Measurements from ENCODE around the gene ACAD11.
"Not testable (repeated sequence)": the region's sequence is repeated elsewhere in the genome, so short reads cannot be mapped to it uniquely, and the experiment has no call there.

ACAD11 gene

DNA sequence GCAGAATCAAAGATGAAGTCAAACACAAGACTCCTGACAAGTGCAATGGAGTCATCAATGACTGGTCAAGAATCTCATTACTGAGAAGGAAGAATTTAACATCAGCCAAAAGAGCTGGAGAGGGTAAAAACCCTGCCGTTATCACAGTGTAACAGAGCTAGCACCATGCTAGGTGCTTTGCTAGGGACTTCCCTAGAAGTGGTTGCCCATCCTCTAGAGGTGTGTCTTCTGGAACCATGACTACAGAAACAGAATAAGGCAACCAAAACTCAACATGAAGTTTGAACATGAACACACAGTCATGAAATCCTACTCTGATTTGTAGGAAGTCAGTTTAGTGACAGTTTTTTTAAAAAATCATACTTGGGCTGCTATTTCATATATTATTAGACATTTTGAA lies 9.5 kb downstream of the ACAD11 start:
- no peak for DNase-seq

DNA sequence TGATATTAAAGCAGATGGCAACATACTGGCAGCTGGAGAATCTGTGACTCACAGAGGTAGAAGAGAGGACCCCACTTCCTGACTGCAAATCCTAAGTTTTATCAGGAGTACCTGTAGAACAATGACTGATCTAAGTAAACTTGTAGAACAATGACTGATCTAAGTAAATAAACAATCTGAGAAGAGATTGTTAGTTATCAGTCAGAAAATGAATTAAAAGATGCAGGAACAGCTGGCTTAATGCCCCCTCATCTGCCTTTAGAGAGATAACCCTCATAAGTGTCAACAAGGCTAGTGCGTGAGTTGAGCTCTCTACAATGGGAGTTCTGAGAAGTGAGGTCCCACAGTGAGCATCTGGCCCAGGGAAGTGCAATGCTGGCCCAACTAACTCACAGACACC lies 14.6 kb downstream of the ACAD11 start:
- no peak for DNase-seq

DNA sequence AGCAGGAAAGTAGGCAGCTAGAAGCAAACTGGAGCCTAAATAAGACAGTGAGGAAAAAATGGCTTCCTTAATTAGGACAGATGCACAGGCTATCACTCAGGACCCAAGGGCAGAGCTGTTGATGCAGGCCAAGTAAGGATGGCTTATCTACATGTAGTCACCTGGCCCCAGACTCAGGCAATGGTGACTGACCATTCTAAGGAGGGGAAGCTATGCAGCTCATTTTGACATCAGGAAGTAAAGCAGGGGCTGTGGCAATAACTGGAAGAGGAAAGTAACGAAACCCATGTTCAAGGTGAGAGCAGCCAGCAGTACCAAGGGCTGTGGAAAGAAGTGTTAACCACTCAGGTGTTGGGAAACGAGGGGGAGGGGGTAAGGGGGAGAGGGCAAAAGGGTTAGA lies 16.2 kb downstream of the ACAD11 start:
- DNase-seq, result no peak

DNA sequence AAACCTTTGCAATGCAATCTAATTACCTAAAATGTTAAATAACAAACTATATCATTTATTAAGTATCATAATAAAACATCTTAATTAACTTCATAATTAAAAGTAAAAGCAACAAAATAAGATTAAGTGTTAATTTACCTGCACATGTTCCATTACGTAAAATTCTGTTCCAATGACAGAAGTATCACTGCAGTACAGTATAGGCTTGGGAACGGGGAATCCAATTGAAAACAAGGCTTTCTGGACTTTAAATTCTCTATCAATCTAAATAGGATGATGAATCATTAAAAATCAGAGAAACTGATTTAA lies 17.1 kb downstream of the ACAD11 start:
- no peak for DNase-seq

DNA sequence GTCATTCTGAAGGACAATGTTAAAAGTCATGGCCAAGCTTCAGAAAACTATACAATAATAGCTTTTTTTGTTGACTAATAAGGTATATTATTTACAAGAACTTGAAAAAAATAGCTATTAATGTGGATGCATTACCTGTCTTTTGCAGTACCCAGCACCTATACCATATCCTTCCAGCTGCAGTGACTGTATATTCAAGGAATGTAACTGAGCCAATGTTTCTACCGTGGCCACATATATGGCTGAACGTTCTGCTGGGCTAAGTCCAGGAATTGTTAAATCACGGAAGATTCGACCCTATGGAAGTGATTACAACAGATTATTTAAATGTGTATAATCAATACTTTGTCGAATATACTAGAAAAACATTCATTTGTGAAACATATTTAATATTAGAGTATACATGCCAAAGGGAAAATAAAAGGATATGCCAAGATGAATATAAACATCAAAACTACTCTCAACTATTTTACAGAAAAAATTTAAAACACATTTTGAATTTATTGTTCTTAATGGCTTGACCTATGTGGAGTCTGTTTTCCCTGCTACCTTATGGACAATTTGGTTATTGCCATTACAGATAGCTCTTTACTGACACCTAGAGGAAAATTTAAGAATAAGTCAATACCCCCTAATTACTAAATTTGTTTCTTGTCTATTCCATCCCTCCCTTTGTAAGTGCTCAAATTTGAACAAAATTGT lies 17.6 kb downstream of the ACAD11 start:
- no peak for DNase-seq

- DNase-seq, result not testable (repeated sequence)
Measured at GRCh38 chr3:132641427-132641826, 18.2 kb downstream of the ACAD11 start.

- DNase-seq, result no peak
Measured at GRCh38 chr3:132638706-132639105, 20.9 kb downstream of the ACAD11 start.

DNA sequence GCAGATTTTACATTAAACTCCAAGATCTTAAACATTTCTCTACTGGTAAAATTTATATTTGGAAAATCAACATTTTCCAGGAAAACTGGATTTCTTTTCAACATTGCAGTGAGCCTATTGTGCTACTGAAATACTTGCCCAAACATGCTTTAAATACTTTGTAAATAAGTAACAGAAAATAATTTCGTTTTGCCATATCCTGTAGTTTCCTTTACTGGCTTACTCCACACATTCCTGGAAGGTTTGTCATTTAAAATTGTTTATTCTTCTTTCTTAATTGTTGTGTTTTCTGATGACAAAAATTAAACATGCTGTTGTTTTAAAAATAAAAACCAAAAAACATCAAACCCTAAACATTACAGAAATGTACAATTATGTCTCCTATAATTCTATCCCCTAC lies 22.0 kb downstream of the ACAD11 start:
- no peak for DNase-seq

GRCh38 chr3:132635052-132635451 lies 24.6 kb downstream of the ACAD11 start:
- no peak for DNase-seq

DNA sequence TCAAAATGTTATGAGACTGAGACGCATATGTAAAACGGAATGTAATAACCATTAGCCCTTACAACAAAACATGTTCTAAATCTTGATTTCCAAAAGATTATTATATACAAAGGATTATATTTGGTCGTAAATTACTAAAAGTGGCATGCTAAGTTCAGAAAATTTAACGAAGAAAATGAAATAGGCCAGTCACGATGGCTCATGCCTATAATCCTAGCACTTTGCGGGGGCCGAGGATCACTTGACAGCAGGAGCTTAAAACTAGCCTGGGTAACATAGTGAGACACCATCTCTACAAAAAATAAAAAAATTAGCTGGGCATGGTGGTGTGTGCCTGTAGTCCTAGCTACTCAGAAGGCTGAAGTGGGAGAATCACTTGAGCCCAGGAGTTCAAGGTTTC lies 29.0 kb downstream of the ACAD11 start:
- DNase-seq, result no peak

GRCh38 chr3:132629928-132630327 lies 29.7 kb downstream of the ACAD11 start:
- DNase-seq, result no peak

DNA sequence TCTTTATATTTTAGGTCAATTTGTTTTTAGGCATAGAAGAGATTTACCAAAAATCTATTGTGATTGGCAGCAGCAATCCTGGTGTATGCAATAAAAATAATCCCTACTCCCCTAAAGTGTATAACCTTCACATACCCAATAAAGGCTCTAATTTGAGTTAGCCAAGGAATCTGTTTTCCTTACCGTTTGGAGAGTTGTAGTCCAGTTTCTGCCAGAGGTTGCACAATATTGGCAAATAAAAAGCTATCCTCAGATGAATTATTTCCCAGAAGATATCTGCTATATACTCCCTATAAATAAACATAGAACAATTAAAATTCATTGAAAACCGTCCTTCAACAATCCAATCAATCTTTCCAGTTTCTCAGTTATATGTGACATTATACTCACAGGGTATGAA lies 31.5 kb downstream of the ACAD11 start:
- no peak for DNase-seq

- DNase-seq, result no peak
Measured at GRCh38 chr3:132626955-132627354, 32.7 kb downstream of the ACAD11 start.

- no peak for DNase-seq
Measured at GRCh38 chr3:132625613-132626012, 34.0 kb downstream of the ACAD11 start.

GRCh38 chr3:132624790-132625189 lies 34.8 kb downstream of the ACAD11 start:
- no peak for DNase-seq

GRCh38 chr3:132623646-132624045 lies 36.0 kb downstream of the ACAD11 start:
- DNase-seq, result no peak

GRCh38 chr3:132622761-132623160 lies 36.8 kb downstream of the ACAD11 start:
- DNase-seq, result no peak

- DNase-seq, result no peak
Measured at GRCh38 chr3:132622148-132622547, 37.5 kb downstream of the ACAD11 start.

DNA sequence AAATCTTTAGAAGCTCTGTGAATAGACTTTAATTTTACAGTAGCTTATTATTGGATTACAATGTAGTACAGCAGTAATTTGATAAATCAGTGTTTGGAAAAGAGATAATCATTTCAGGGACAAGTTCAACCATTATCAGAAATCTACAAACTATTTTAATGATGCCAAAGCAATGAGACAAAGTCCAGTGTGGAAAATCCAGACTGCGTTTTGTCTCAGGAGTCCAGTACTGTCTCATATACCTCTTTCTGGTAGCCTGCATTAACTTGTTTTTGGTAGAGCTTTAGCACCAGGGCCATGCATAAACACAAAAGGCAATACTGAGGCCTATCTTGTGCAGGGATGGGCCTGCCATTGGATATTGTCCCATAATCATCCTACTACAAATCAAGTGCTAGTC lies 42.8 kb downstream of the ACAD11 start:
- DNase-seq, result no peak

GRCh38 chr3:132615881-132616280 lies 43.7 kb downstream of the ACAD11 start:
- no peak for DNase-seq

DNA sequence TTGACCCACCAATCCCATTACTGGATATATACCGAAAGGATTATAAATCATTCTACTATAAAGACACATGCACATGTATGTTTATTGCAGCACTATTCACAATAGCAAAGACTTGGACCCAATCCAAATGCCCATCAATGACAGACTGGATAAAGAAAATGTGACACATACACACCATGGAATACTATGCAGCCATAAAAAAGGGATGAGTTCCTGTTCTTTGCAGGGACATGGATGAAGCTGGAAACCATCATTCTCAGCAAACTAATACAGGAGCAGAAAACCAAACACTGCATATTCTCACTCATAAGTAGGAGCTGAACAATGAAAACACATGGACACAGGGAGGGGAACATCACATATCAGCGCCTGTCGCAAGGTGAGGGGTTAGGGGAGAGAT lies 44.3 kb downstream of the ACAD11 start:
- not testable (repeated sequence) for DNase-seq

DNA sequence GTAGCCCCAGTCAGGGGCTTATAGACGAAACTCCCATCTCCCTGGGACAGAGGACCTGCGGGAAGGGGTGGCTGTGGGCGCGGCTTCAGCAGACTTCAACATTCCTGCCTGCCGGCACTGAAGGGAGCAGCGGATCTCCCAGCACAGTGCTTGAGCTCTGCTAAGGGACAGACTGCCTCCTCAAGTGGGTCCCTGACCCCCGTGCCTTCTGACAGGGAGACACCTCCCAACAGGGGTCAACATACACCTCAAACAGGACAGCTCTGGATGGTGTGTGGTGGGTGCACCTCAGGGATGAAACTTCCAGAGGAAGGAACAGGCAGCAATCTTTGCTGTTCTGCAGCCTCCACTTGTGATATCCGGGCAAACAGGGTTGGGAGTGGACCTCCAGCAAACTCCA lies 53.0 kb downstream of the ACAD11 start:
- DNase-seq, result not testable (repeated sequence)

- DNase-seq, result no peak
Measured at GRCh38 chr3:132606085-132606484, 53.5 kb downstream of the ACAD11 start.

GRCh38 chr3:132605374-132605792 lies 54.2 kb downstream of the ACAD11 start:
- DNase-seq, result no peak

All from amygdala (tissue), 56 donors.